ENCODE data around the gene PTPA.

DNA sequence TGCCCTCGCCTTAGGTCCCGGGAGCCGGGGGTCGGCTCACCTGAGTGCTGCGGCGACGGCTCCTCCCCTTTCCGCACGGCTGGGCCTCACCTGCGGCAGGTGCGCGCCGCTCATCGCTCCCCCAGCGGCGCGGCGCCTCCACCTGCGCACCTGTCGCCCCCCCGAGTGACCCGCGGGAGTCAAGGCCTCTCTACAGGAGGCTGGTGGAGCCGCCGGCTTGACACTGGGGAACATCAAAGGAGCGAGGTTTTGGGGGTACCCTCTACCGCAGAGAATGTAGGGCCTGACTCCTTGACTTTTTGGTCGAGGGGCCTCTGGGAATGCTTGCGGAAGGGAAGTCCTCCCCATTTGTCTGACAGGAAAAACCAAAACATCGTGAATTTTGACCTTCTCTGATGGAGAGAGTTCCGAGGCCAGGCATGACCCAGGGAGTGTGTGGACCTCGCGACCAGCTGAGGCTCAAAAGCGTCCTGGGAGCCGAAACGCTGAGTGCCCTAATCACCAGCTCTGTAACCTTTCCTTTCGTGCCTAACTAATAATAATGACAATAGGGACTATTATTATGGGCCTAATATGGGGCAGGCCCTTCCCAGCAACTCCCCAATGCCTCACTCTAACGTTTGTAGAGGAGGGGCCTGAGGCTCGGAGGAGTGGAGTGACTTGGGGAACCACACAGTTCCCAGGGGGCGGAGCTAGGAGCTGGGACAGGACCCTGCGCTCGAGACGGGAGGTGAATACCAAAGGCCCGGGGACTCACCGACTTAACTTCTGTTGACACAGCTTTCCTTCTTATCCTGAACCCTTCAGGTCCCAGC, 67.6 kb downstream of the PTPA start:
- TF ChIP-seq EZH2 (IDR thresholded peaks at IDR 0.05; ENCODE audit: borderline replicate concordance, insufficient read depth, low read length, poor library complexity, severe bottlenecking) (no peak), POLR2AphosphoS5 (IDR thresholded peaks at IDR 0.05) (no peak), RAD21 (conservative IDR thresholded peaks at IDR 0.05) (no peak), SMC3 (conservative IDR thresholded peaks at IDR 0.05; ENCODE audit: poor library complexity) (no peak)
- TF ChIP-seq, protein P1, sequence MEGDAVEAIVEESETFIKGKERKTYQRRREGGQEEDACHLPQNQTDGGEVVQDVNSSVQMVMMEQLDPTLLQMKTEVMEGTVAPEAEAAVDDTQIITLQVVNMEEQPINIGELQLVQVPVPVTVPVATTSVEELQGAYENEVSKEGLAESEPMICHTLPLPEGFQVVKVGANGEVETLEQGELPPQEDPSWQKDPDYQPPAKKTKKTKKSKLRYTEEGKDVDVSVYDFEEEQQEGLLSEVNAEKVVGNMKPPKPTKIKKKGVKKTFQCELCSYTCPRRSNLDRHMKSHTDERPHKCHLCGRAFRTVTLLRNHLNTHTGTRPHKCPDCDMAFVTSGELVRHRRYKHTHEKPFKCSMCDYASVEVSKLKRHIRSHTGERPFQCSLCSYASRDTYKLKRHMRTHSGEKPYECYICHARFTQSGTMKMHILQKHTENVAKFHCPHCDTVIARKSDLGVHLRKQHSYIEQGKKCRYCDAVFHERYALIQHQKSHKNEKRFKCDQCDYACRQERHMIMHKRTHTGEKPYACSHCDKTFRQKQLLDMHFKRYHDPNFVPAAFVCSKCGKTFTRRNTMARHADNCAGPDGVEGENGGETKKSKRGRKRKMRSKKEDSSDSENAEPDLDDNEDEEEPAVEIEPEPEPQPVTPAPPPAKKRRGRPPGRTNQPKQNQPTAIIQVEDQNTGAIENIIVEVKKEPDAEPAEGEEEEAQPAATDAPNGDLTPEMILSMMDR (IDR thresholded peaks at IDR 0.05; ENCODE audit: poor library complexity, severe bottlenecking), result no peak
